ENCODE measurements around the gene ANKS1B. TPM values are rescaled to one million over a fixed set of nuclear protein-coding genes. Genes with fewer than 3 reads are reported as not detected.

ANKS1B gene
- total RNA-seq, 1 experiment from 2014 or later = 9.7 TPM

DNA sequence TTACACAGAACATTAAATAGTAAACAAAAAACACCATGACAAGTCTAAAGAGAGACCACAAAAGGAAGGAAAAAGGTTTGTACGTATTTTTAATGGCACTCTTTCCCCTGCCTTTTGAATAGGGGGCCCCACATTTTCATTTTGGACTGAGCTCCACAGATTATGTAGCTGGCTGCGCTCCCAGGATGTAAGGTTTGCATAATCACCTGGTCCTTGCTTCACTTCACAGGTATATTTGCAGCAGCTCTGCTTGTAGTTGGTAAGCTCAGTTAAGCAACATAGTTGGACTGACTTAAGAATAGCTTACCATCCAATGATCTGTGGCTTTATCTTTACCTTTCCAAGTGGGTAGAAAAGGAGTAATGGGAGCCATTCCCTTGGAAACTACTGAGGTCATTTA is 885.0 kb downstream of the ANKS1B start:
- no peak overlapping the region for H3K4me3 ChIP-seq (ENCODE audit: low read depth in 2 of 2, low read length in 2 of 2)
- H3K36me3 ChIP-seq (ENCODE audit: control insufficient read depth, insufficient read depth, low read length) = no peaks in the 10 kb centered on the region
- H3K27me3 ChIP-seq (ENCODE audit: control insufficient read depth, insufficient read depth, low read length) = no peaks in the 10 kb centered on the region
- POLR2A ChIA-PET = no interaction called here
- CTCF ChIA-PET = no interaction called here
- ATAC-seq (no peak), DNase-seq (ENCODE audit: low read depth, low spot score) (no peak)
- TF ChIP-seq SIN3A (IDR thresholded peaks at IDR 0.05; ENCODE audit: borderline replicate concordance, insufficient read depth, low read depth, low read length) (no peak), POLR2AphosphoS5 (IDR thresholded peaks at IDR 0.05; ENCODE audit: low read depth, low read length) (no peak), TCF7L2 (IDR thresholded peaks at IDR 0.05; ENCODE audit: low read depth, low read length) (no peak)
- TF ChIP-seq, protein P1, sequence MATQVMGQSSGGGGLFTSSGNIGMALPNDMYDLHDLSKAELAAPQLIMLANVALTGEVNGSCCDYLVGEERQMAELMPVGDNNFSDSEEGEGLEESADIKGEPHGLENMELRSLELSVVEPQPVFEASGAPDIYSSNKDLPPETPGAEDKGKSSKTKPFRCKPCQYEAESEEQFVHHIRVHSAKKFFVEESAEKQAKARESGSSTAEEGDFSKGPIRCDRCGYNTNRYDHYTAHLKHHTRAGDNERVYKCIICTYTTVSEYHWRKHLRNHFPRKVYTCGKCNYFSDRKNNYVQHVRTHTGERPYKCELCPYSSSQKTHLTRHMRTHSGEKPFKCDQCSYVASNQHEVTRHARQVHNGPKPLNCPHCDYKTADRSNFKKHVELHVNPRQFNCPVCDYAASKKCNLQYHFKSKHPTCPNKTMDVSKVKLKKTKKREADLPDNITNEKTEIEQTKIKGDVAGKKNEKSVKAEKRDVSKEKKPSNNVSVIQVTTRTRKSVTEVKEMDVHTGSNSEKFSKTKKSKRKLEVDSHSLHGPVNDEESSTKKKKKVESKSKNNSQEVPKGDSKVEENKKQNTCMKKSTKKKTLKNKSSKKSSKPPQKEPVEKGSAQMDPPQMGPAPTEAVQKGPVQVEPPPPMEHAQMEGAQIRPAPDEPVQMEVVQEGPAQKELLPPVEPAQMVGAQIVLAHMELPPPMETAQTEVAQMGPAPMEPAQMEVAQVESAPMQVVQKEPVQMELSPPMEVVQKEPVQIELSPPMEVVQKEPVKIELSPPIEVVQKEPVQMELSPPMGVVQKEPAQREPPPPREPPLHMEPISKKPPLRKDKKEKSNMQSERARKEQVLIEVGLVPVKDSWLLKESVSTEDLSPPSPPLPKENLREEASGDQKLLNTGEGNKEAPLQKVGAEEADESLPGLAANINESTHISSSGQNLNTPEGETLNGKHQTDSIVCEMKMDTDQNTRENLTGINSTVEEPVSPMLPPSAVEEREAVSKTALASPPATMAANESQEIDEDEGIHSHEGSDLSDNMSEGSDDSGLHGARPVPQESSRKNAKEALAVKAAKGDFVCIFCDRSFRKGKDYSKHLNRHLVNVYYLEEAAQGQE (IDR thresholded peaks at IDR 0.05; ENCODE audit: insufficient read depth in 1 of 2, low read depth in 2 of 2, low read length in 1 of 2) = no peak
- TF ChIP-seq, protein P2, sequence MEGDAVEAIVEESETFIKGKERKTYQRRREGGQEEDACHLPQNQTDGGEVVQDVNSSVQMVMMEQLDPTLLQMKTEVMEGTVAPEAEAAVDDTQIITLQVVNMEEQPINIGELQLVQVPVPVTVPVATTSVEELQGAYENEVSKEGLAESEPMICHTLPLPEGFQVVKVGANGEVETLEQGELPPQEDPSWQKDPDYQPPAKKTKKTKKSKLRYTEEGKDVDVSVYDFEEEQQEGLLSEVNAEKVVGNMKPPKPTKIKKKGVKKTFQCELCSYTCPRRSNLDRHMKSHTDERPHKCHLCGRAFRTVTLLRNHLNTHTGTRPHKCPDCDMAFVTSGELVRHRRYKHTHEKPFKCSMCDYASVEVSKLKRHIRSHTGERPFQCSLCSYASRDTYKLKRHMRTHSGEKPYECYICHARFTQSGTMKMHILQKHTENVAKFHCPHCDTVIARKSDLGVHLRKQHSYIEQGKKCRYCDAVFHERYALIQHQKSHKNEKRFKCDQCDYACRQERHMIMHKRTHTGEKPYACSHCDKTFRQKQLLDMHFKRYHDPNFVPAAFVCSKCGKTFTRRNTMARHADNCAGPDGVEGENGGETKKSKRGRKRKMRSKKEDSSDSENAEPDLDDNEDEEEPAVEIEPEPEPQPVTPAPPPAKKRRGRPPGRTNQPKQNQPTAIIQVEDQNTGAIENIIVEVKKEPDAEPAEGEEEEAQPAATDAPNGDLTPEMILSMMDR (IDR thresholded peaks at IDR 0.05) = no peak
- intact Hi-C loops (cut with micrococcal nuclease; ENCODE audit: unreplicated experiment) = no loop called here
- no peak overlapping the region for H3K27ac ChIP-seq (ENCODE audit: low read length)
- in situ Hi-C loops (cut with HindIII; ENCODE audit: low pct_unique_long_range_greater_than_20kb, low sequenced_read_pairs) = no loop called here
- BruUV-seq (replicated peaks) = no TSS peak
- no peaks in the 10 kb centered on the region for H3K9me3 ChIP-seq (ENCODE audit: control insufficient read depth, insufficient read depth, low read depth, low read length)
- no peaks in the 10 kb centered on the region for H3K4me1 ChIP-seq (ENCODE audit: control insufficient read depth, insufficient read depth, low read length)

DNA sequence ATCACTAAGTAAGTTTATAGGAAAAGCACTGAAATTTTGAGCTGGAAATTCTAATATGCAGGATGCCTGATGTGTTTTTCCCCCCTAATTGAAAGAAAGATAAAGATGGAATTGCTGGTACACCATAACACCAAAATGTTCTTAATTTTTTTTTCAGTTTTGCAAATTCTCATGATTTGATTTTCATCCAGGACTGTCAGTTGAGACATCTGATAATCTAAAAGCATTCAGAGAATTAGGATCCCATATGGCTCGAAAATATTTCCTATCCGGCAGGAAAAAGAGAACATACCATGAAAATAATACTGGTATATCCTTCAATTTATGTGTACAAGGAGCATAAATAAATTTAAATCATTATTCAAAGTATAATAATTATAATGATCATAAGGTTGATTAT is 887.6 kb downstream of the ANKS1B start:
- TF ChIP-seq SIN3A (IDR thresholded peaks at IDR 0.05; ENCODE audit: borderline replicate concordance, insufficient read depth, low read depth, low read length) (no peak), POLR2AphosphoS5 (IDR thresholded peaks at IDR 0.05; ENCODE audit: low read depth, low read length) (no peak), TCF7L2 (IDR thresholded peaks at IDR 0.05; ENCODE audit: low read depth, low read length) (no peak)
- TF ChIP-seq, protein P1 (IDR thresholded peaks at IDR 0.05; ENCODE audit: insufficient read depth in 1 of 2, low read depth in 2 of 2, low read length in 1 of 2) = no peak
- TF ChIP-seq, protein P2 (IDR thresholded peaks at IDR 0.05) = no peak
- H3K36me3 ChIP-seq (ENCODE audit: control insufficient read depth, insufficient read depth, low read length) = no peaks in the 10 kb centered on the region
- no peaks in the 10 kb centered on the region for H3K4me1 ChIP-seq (ENCODE audit: control insufficient read depth, insufficient read depth, low read length)
- BruUV-seq (replicated peaks) = no TSS peak
- in situ Hi-C loops (cut with HindIII; ENCODE audit: low pct_unique_long_range_greater_than_20kb, low sequenced_read_pairs) (no loop called here), intact Hi-C loops (cut with micrococcal nuclease; ENCODE audit: unreplicated experiment) (no loop called here)
- H3K27ac ChIP-seq (ENCODE audit: low read length) = no peak overlapping the region
- ChIA-PET POLR2A (no interaction called here), CTCF (no interaction called here)
- no peaks in the 10 kb centered on the region for H3K27me3 ChIP-seq (ENCODE audit: control insufficient read depth, insufficient read depth, low read length)
- no peak overlapping the region for H3K4me3 ChIP-seq (ENCODE audit: low read depth in 2 of 2, low read length in 2 of 2)
- DNase-seq (ENCODE audit: low read depth, low spot score) = no peak
- H3K9me3 ChIP-seq (ENCODE audit: control insufficient read depth, insufficient read depth, low read depth, low read length) = no peaks in the 10 kb centered on the region
- ATAC-seq = no peak
